Right renal pelvis (tissue), 4 donors: ENCODE results near the gene PLEKHG2. TPM values are rescaled to one million over a fixed set of nuclear protein-coding genes. Genes with fewer than 3 reads are reported as not detected.

Experiments used
- DNase-seq, 4 donors: peaks; one replicate each; pipeline ENCODE4 v3.0.0-alpha.2; 2013; ENCODE audit warnings: low read depth in 4 of 4, low spot score in 3 of 4, missing footprints in 1 of 4
- polyA plus RNA-seq, 4 donors: library from polyadenylated mRNA; unstranded; fragments of 120-200 nt; gene quantifications; one replicate each; pipeline ENCODE4 v1.2.1, GENCODE V29; 2013; ENCODE audit not compliant: insufficient read length in 4 of 4

PLEKHG2 gene
- polyA plus RNA-seq, 4 donors = 62.9 to 89.6 (median 84.1) TPM

GRCh38 chr19:39474139-39474620 is 61.7 kb downstream of the PLEKHG2 start:
- DNase-seq = peak in 2 of 4 donors; percentile 33 to 44

GRCh38 chr19:39475748-39476147 is 63.3 kb downstream of the PLEKHG2 start:
- no peak for DNase-seq

Other genes with a start within 250 kb of the PLEKHG2 start
- 1 to 10 TPM in 3 of 4 donors, under 1 TPM in 1; 0.93 to 4.7 (median 1.6) TPM for gene NCCRP1, start 215.7 kb upstream of the PLEKHG2 start, polyA plus RNA-seq
- gene SYCN, start 208.4 kb upstream of the PLEKHG2 start, polyA plus RNA-seq = not detected
- under 1 TPM in 1 of 4 donors, not detected in 3; 0.10 TPM for gene IFNL3, start 167.7 kb upstream of the PLEKHG2 start, polyA plus RNA-seq
- under 1 TPM in 2 of 4 donors, not detected in 2; 0.14 to 0.17 TPM for gene IFNL4, start 163.8 kb upstream of the PLEKHG2 start, polyA plus RNA-seq
- not detected for gene IFNL2, start 144.3 kb upstream of the PLEKHG2 start, polyA plus RNA-seq
- not detected for gene IFNL1, start 116.3 kb upstream of the PLEKHG2 start, polyA plus RNA-seq
- gene LRFN1, start 91.8 kb upstream of the PLEKHG2 start, polyA plus RNA-seq = 1 to 10 TPM; 1.4 to 2.5 (median 1.7) TPM
- gene GMFG, start 76.6 kb upstream of the PLEKHG2 start, polyA plus RNA-seq = 10 to 100 TPM; 24.6 to 29.2 (median 25.3) TPM
- 100 to 1,000 TPM; 106 to 136 (median 107) TPM for gene SAMD4B, start 70.2 kb upstream of the PLEKHG2 start, polyA plus RNA-seq
- gene PAF1, start 21.6 kb upstream of the PLEKHG2 start, polyA plus RNA-seq = 10 to 100 TPM; 66.5 to 70.6 (median 68.6) TPM
- gene MED29, start 21.3 kb upstream of the PLEKHG2 start, polyA plus RNA-seq = 10 to 100 TPM; 41.5 to 48.2 (median 43.1) TPM
- gene ZFP36, start 5.8 kb upstream of the PLEKHG2 start, polyA plus RNA-seq = 10 to 100 TPM; 20.3 to 59.1 (median 38.2) TPM
- 1,000 to 10,000 TPM; 1,088 to 1,343 (median 1,270) TPM for gene RPS16, start 23.3 kb downstream of the PLEKHG2 start, polyA plus RNA-seq
- 100 to 1,000 TPM; 124 to 139 (median 138) TPM for gene SUPT5H, start 32.9 kb downstream of the PLEKHG2 start, polyA plus RNA-seq
- 10 to 100 TPM; 69.7 to 81.3 (median 73.9) TPM for gene TIMM50, start 68.2 kb downstream of the PLEKHG2 start, polyA plus RNA-seq
- gene DLL3, start 86.3 kb downstream of the PLEKHG2 start, polyA plus RNA-seq = under 1 TPM; 0.48 to 0.78 (median 0.65) TPM
- 1 to 10 TPM; 4.0 to 8.3 (median 6.2) TPM for gene SELENOV, start 102.5 kb downstream of the PLEKHG2 start, polyA plus RNA-seq
- gene EID2B, start 120.2 kb downstream of the PLEKHG2 start, polyA plus RNA-seq = 1 to 10 TPM; 3.7 to 5.1 (median 4.3) TPM
- gene EID2, start 127.5 kb downstream of the PLEKHG2 start, polyA plus RNA-seq = 10 to 100 TPM; 20.7 to 25.4 (median 22.6) TPM
- not detected for gene LGALS13, start 189.9 kb downstream of the PLEKHG2 start, polyA plus RNA-seq
- gene LGALS16, start 243.2 kb downstream of the PLEKHG2 start, polyA plus RNA-seq = not detected